ENCODE results near the gene IQSEC1.

Gene IQSEC1

DNA sequence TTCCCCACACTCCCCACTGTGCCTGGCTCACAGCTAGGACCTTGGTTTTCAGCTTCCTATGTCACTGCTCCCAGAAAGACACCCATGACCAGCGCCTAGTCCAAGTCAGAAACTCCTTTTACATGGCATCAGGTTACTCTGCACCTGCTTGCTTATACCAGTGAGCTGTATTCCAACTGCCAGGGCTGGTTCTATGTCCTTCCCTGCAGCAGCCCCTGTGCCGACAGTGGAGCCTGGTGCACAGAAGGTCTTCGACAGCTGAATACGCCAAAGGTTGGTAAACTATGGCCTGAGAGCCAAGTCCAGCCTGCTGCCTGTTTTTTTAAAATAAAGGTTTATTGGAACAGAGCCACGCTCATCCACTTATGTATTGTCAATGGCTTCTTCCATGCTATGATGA, 102.5 kb downstream of the IQSEC1 start:
- no peak for DNase-seq (ENCODE audit: low read depth in 1 of 2, low spot score in 1 of 2)

DNA sequence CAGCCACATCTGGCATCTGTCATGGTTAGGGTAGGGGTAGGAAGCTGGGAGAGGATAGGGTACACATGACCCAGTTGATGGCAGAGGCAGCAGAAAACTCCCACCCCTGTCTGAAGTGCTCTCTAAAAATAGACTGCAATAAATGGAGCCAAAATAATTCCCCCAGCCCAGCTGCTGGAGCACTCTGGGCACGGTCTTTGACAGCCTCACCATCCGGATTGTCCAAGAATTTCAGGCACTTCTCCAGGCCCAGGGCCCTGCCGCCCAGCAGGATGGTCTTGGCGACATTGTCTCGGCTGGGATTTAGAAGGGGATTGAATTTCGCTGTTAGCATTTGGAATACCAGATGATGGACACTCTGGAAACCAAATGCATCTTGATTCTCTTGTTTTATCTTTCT, 103.7 kb downstream of the IQSEC1 start:
- no peak for DNase-seq (ENCODE audit: low read depth in 1 of 2, low spot score in 1 of 2)

DNA sequence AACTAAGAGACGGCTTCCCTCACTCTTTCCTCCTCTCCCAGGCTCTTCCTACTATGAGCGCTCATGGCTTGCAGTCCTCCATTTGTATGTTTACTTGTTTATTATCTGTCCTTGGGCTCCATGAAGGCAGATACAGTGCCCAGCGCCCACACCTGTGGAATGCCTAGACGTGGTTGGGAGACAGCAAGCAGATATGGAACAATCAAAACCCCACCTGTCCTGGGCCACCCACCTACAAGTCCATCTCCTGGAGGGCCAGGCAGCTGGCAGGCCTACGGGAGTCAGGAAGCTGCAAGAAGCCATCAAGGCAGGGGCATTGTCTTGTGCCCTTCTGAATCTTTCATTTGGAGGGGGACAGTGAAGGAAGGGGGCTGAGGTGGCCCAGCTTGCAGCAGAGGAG, 104.7 kb downstream of the IQSEC1 start:
- no peak for DNase-seq (ENCODE audit: low read depth in 1 of 2, low spot score in 1 of 2)

DNA sequence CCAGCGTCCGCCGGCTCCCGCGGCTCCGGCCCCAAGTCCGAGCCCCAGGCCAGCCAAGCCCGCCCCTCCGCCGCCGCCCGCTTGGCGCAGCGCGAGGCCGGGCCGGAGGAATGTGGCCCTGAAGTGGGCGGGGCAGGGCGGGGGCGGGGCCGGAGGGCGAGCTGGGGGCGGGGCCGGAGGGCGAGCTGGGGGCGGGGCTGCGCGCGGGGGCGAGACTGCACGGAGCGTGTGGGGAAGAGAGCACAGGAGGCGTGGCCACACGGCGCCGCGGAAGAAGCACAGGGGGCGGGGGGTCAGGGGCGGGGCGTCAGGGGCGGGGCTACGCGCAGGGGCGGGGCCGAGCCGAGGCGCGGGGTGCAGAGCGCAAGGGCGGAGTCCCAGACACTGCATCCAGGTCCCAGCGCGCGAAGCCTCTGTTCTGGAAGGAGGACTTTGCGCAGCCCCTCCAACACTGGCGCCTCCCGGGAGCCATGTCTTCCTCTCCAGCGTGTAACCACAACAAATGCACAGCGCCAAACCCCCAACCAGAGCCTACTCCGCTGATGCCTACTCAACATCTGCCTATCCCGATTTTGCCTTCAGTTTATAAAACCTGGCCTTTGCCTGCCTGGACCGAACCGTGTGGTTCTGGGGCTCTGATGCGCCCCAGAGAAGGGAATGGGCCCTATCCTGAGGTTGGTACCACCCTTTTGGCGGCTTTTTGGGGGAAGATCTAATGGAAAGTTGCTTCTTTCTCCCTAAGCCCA, 105.5 kb downstream of the IQSEC1 start:
- peak; percentile 81 to 87 for DNase-seq (ENCODE audit: low read depth in 1 of 2, low spot score in 1 of 2)

DNA sequence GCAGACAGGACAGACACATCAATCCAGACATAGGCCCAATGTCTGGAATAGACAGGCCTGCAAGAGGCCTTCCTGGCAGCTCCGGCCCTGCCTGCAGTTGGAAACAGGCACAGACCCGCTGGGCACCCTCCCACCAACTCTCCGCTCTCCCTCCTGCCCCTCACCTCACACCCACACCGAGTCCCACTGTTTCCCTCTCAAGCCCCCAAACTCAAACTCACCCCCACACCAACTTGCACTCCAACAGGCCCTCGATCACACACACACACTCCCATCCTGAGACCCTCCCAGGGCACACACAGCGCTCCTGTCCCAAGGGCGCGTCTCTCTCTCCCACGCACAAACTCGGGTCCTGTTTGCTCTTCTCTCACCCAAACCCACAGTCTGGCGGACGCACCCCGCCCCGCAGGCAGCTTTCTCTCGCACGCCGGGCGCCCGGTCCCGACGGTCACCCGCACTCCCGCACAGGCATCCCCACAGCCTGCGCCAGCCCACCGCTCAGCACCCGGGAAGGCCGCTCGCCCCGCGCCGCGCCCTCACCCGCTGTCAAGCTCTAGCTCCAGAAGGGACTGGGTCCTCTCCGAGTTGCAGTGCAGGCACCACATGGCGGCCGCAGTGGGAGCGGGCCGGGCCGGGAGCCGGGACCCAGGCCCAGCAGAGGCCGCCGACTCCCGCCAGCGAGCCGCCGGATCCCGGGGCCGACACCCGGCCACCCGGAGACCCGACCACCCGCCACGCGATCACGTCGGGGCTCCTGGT, 106.2 kb downstream of the IQSEC1 start:
- peak in 1 of 2 donors; percentile 17 for DNase-seq (ENCODE audit: low read depth in 1 of 2, low spot score in 1 of 2)

DNA sequence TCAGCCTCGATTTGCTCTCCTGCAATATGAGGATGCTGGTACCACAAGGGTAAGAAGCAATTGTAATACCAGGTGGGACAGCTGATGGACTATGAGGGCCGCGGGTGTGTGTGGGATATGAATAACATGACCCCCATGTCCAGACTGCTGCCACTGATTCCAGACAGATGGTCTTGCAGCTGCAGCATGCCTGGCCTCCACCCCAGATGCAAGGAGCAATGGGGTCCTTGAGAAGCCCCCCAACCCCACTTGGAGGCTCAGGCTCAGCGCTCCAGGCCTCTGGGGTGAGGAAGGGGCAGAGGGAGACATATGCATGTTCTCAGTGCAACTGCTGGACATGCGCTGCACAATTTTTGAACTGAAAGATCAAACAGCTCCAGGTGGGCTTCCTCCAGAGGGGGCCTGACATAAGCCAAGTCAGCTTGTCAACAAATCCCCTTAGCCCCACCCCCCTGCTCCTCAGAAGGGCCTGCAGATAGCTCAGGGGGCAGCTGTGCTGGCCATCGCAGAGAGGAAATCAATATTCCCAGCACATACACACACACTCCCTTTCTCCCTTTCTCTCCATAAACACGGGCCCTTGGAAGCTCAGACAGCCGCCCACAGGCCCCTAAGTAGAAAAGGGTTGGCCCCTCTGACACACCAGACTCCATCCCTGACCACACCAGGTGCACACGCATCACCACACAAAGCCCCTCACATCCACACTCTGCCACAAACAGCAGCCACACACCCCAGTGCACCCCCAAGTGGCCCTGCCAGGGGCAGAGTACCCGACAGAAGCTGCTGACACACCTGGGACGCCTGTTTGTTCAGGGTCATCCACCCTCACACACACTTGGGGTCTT, 107.0 kb downstream of the IQSEC1 start:
- no peak for DNase-seq (ENCODE audit: low read depth in 1 of 2, low spot score in 1 of 2)

DNA sequence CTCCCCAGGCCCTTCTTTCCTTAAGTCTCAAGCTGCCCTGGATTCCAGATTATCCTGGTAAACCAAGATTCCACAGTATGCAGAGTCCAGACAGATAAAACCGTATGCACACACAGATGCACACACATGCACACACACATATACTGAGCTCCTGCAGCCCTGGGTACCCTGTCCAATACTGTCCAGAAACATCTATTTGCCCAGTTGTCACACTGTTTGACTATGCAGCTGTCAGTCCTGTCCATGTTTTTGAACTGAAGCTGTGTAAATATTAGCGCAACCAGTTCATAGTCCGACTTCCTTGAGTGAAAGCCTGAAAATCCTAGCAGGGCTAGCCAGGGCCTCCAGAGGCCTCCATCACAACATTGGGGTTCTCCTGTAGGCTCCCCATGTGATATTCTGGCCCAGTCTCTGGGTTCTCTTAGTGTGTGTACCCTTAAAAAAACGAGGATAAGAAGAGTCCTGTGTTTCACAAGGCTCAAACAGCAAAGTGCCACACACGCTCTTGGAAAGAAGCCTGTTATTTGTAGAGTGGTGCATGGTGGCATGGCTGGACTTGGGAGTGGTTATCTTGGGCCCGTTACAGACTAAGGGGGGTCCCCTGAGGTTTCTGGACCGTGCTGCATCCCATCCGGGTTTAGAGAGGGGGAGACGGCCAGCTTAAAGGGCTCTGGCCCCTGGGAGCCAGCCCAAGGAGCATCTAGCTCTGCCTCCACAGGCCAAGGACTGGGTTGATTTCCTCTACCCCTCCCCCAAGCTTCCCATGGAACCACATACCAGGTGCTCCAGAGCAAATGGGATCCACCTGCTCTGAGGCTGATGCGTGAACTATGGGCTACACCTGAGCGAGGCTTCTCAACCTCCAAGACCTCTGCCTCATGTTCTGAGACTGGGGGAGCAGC, 108.3 kb downstream of the IQSEC1 start:
- no peak for DNase-seq (ENCODE audit: low read depth in 1 of 2, low spot score in 1 of 2)

DNA sequence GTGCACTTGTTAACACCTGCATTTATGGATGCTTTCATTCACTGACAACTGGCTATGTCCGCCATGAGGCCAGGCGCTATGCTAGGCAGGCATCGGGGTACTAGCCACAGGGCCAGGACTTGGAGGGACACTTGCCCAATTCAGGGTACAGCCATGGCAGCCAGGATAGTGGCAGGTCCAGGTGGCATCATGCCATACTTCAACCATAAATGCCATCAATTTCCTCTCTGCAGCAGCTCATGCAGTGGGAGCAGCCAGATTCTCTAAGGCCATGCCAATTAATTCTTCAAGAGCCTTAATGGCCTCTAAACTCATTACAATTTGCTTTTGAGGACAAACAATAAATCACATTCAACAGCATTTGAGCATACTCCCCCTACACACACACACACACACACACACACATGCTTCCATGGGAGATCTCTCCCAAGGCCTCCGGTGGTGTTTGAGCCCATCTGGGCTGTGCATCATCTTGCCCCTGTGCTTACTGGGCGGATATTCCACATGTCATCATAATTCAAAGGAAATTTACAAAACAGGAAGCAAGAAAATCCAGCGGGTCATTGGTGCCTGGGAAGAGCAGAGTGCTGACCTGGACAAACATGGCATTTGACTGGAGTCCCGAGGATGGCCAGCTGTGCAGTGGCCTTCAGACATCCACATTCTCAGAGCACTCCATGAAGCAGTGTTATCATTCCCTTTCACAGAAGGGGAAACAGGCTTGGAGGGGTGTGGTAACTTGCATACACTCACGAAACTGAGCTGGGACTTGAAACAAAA, 109.1 kb downstream of the IQSEC1 start:
- no peak for DNase-seq (ENCODE audit: low read depth in 1 of 2, low spot score in 1 of 2)

DNA sequence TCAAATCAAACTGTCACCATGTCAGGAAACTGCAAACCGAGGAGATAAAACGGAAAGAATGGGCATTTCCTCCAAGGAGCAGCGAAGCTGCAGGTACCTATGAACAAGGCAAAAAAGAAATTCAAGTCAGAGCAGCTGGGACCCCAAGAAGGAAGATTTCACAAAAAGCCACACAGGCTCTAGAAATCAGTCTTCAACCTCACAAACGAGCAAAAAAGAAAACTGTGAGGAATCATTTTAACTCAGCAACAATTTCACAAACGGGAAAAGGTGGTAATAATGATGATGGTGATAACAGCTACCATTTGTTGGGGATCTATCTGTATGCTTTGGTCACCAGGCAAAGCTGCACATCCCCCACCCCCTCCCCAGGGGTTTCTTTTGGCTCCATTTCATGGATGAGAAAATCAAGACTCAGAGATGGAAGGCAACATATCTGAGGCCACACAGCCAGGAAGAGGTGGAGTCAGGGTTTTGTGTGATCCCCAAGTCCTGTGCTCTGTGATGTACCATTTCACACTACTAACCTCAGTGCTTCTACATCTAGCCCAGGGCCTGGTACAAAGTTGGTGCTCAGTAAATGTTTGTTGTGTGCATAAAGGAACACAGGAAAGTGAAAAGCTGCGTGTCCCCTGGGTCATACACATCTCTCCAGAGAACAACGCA, 109.9 kb downstream of the IQSEC1 start:
- DNase-seq (ENCODE audit: low read depth in 1 of 2, low spot score in 1 of 2) = no peak

DNA sequence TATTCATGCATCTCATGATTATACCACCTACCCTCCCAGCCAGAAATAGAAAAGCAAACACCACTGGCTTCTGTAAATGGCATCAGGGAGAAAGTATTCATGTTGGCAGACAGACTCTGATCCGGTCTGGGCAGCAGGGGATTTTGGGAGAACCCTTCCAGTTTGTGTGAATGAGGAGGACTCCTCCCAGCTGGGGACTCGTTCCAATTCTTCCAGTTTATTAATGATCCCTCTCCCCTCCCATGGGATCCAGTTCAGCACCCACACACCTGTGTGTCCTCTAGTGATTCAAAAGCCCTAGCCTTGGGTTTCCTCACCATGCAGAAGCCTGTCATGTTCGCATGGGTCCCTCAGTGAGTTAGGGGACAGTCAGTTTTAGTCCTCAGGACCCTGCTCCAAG, 110.9 kb downstream of the IQSEC1 start:
- DNase-seq (ENCODE audit: low read depth in 1 of 2, low spot score in 1 of 2) = no peak

DNA sequence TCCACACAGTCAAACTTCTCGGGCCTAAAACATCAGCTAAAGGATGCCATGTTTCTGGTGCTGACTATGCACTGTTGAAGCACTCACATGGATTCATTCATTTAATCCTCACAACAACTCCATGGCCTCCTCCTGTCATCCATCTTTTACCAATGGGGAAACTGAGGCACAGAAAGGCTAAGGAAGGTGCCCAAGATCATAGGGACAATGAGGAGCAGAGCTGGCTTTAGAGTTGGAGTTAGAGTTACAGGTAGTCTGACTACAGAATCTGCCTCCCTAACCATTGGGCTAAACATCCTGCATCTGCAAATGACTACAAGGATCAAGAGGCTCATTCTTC, 111.6 kb downstream of the IQSEC1 start:
- DNase-seq (ENCODE audit: low read depth in 1 of 2, low spot score in 1 of 2) = no peak

DNA sequence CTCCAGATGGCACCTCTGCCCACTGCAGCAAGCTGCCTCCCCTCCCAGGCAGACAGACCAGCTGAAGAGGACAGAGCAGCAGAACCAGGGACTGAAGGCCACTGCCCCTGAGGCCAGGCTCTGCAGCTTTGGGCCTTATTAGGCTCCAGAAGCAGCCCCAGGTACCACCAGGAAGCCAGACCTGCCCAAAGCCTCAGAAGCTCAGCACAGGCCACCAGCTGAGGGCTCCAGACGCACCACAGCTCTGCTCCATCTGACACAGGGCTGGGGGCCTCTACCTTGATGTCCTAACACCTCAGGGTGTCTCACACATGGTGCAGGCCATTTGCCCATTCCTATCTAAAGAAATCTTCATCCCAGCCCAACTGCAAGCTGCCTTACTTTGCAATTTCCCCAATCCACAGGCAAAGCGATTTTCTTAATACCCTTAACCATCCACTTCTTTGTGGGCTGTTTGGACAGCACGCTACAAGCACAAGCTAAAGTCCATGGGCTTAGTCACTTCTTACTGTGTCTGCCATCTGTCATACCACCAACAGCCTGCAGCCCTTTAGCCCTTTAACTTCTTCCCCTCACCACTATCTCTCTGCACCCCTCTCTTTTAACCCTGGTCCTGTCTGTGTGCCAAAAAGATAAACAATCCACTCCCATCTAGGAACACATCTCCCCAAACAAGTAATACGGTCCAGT, 112.1 kb downstream of the IQSEC1 start:
- no peak for DNase-seq (ENCODE audit: low read depth in 1 of 2, low spot score in 1 of 2)

DNA sequence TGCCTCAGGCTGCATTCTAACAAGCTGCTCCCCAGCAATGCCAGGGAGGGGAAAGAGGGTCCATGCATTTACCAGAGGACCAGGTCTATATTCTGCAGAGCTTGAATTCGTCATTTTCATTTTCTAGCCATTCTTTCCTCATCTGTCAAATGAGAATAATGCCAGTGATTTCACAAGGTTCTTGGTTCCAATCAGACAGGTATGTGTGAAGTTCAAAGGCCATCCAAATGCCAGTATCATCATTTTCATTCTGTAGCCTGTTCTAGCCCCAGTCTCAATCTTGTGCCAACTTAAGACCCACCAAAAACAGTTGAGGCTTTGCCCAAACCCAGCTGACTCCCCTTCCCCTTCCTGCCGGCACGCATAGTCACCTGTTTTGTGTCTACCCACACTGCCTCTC, 112.7 kb downstream of the IQSEC1 start:
- no peak for DNase-seq (ENCODE audit: low read depth in 1 of 2, low spot score in 1 of 2)

DNA sequence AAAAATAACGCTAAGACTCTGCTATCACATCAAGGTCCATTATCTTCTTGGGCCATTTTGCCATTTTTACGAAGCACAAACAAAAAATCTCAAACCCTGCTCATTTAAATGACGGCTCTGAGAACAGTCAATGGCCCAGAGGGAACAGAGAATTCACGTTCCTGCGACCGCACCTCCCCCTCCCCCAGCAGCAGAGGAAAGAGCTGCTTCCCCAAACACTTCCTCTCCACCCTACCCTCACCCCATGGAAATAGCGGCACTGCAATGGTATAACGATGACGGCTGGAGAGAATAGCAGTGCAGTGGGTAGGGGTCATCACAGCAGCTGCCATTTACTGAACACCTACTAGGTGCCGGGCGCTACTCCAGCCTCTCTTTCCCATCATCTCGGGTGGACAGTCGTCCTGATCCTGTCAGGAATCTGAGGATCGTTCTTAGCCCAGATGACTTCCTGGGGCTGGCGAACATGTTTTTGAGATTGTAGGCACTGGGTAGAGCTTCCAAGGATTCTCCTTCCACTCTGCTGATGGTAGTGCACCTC, 113.3 kb downstream of the IQSEC1 start:
- DNase-seq (ENCODE audit: low read depth in 1 of 2, low spot score in 1 of 2) = no peak

DNA sequence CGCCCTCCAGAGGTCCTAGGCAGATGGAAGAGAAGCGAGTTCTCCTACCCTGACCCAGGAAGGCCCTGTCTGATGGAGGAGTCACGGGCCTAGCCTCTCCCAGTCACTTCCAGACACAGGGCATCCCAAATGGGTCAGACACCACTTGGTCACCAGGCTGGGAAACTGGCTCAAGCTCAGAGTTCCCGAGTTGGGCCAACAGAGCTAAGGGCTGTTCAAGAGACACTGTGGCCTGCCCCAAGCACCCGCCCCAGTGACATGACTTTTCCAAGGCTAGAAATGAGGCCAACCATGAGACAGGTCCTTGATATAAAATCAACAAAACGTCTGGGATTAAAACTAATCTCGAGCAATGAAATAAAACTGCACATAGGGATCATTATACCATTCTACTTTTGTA, 113.8 kb downstream of the IQSEC1 start:
- no peak for DNase-seq (ENCODE audit: low read depth in 1 of 2, low spot score in 1 of 2)

DNA sequence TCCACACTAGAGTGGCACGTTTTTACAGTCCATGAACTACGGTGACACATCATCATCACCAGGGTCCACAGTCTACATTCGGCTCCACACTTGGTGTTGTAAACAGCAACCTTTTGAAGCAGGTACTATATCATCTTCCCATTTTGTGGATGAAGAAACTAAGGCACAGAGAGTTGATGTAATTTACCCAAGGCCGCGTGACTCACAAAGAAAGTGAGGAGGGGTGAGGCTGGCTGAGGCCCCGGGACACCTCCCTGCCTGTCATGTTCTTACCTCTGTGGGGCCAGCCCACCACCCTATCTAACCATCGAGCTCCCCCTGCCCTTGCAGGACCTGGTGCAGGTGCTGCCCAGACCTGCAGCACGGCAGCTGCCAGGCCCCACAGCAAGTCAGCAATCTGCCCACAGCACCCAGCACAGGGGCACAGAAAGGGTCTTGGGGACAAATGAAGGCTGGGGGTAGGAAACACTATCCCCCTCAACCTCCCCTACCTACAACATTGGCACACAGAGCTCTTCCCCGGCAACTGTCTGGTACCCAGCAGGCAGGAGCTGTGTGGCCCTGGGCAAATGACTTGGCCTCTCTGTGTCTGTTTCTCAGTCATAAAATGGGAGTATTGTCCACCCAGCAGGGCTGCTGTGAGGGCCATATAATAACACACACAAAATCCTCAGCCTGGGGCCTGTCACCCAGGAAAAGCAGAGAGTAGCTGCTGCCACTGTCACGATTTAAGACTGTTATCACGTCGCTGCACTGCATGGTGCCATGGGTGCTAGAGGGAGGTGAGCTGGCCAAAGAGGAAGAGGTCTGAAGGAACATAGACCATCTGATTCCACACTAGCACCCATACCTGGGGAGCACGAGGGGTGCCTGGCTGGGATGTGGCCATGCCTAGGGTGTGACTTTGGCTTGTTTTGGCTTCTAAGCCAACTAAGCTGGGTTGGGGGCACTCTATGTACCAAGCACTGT, 115.1 kb downstream of the IQSEC1 start:
- DNase-seq (ENCODE audit: low read depth in 1 of 2, low spot score in 1 of 2) = no peak

DNA sequence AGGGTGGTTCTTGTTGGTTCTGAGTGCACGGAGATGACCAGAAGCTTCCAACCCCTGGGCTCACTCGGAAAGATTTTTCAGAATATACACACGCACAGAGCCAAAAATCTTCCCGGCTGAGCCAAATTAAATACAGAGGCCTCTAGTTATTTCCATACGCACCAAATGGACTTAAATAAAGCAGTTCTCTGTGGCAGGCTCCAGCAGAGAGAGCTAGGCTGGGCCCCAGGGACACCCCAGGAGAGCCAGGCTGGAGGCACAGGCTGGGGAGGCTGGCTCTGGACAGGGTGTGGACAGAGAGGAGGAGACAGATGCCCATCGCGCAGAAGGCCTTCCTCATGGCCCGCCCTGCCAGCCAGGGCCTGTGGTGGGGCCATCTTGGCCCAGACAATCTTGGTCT, 115.9 kb downstream of the IQSEC1 start:
- DNase-seq (ENCODE audit: low read depth in 1 of 2, low spot score in 1 of 2) = no peak

DNA sequence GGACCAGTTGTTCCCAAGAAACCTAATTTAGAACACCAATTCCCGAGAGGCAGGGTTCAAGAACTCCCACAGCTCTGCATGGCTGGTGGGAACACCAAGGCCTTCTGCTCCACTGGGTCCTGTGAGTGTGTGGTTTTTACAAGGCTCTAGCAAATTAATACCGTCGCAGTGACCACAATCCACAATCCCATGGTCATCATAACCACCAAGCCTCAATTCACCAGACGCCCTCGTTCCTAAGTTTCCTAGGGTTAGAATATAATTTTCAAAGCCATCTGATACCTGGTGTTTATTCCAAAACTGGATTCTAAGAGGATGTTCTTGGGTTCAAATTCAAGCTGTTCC, 116.9 kb downstream of the IQSEC1 start:
- no peak for DNase-seq (ENCODE audit: low read depth in 1 of 2, low spot score in 1 of 2)
